ENCODE data around the gene SGCG. TPM values are rescaled to one million over a fixed set of nuclear protein-coding genes. Genes with fewer than 3 reads are reported as not detected.
A peak's percentile ranks its signal among the peaks of the same experiment; 100 is the strongest.

The SGCG gene
- total and polyA plus RNA-seq, 2 of the 4 experiments (the other 2 are of a cell fraction), result under 0.01 TPM; not detected in 1

GRCh38 chr13:23323946-23324709, 143.3 kb downstream of the SGCG start:
- peak overlapping the region; percentile 24 for H3K9ac ChIP-seq (ENCODE audit: low read depth, low read length)
- H3K56ac ChIP-seq (ENCODE audit: extremely low read depth, insufficient read depth, low read length), result no peak overlapping the region
- H3K4ac ChIP-seq (ENCODE audit: low read depth, low read length), result peak overlapping the region; percentile 81
- dilution Hi-C loops (cut with HindIII; ENCODE audit: low sequenced_read_pairs, unreplicated experiment) (no loop called here), in situ Hi-C loops (cut with MboI; ENCODE audit: low sequenced_read_pairs) (loop anchor here (25.0 kb wide), 2 partner anchors 1362 to 1687 kb away; no protein-coding TSS in a partner anchor), intact Hi-C loops (cut with micrococcal nuclease) (no loop called here)
- peak overlapping the region; percentile 45 for H3K27ac ChIP-seq (ENCODE audit: insufficient read depth, low read length)
- peak overlapping the region; percentile 47 for H3K14ac ChIP-seq (replicated peaks; ENCODE audit: low read depth, low read length)
- peak overlapping the region; percentile 18 for H2AK9ac ChIP-seq (replicated peaks; ENCODE audit: low read depth, low read length, poor library complexity)
- H3K23ac ChIP-seq (ENCODE audit: low read depth, low read length), result peak overlapping the region; percentile 62
- WGBS, 2 experiments (ENCODE audit: extremely low coverage in 2 of 2, insufficient read length in 1 of 2), result 59% methylated on average over 6 of the region's 17 CpGs; no CpG with 5 or more reads in 1 of the 2 experiments
- ATAC-seq (ENCODE audit: low read depth) (0 out of 2 replicates have a peak, but pooled peaks have one; percentile 3), DNase-seq (peak; percentile 32)
- no TSS peak for BruUV-seq (replicated peaks)
- ChIA-PET POLR2A (ENCODE audit: unreplicated experiment) (no interaction called here), CTCF (no interaction called here)
- H3K36me3 ChIP-seq (ENCODE audit: control insufficient read depth, insufficient read depth, low read length), result peaks cover 2% of the 10 kb centered on the region
- H3K4me1 ChIP-seq (ENCODE audit: control insufficient read depth, insufficient read depth, low read length), result peaks cover 20% of the 10 kb centered on the region
- H3K9me1 ChIP-seq (ENCODE audit: insufficient read depth, low read length), result peaks cover 20% of the 10 kb centered on the region
- H4K8ac ChIP-seq (ENCODE audit: low read depth in 2 of 2, low read length in 2 of 2), result peak overlapping the region; percentile 64 to 70
- H2AFZ ChIP-seq (replicated peaks; ENCODE audit: low read length, poor library complexity), result peak overlapping the region; percentile 60
- H2BK15ac ChIP-seq (ENCODE audit: low read depth, low read length), result peak overlapping the region; percentile 49; the same call in 2 of the 3 replicates
- TF ChIP-seq ELK1 (IDR thresholded peaks at IDR 0.05; ENCODE audit: borderline replicate concordance, low read depth, low read length) (no peak), CTCF (conservative IDR thresholded peaks at IDR 0.05; ENCODE audit: low read depth, low read length) (no peak), NFE2L2 (IDR thresholded peaks at IDR 0.05; ENCODE audit: low read depth, low read length) (no peak), RFX5 (IDR thresholded peaks at IDR 0.05; ENCODE audit: low read depth, low read length) (no peak), RAD21 (IDR thresholded peaks at IDR 0.05; ENCODE audit: low read length) (no peak), USF2 (IDR thresholded peaks at IDR 0.05; ENCODE audit: low read depth, low read length) (no peak)
- peak overlapping the region; percentile 78 for H3K18ac ChIP-seq (ENCODE audit: low read depth, low read length)
- H2BK20ac ChIP-seq (ENCODE audit: low read depth, low read length), result peak overlapping the region; percentile 64
- H2AK5ac ChIP-seq (ENCODE audit: low read depth, low read length), result peak overlapping the region; percentile 74
- no peaks in the 10 kb centered on the region for H4K20me1 ChIP-seq (ENCODE audit: insufficient read depth, low read length)
- H4K91ac ChIP-seq (ENCODE audit: insufficient read depth, low read depth, low read length), result peak overlapping the region; percentile 49
- peak overlapping the region; percentile 43 for H2BK5ac ChIP-seq (ENCODE audit: low read depth, low read length, poor library complexity, severe bottlenecking)
- peak overlapping the region; percentile 39 for H3K4me2 ChIP-seq (ENCODE audit: low read depth, low read length)
- H3K27me3 ChIP-seq (ENCODE audit: control insufficient read depth, insufficient read depth, low read length), result no peaks in the 10 kb centered on the region
- H3K4me3 ChIP-seq (ENCODE audit: insufficient read depth, low read depth, low read length), result no peak overlapping the region
- H3K79me1 ChIP-seq (ENCODE audit: low read depth in 1 of 2, low read length in 2 of 2), result peaks cover 0 to 10% of the 10 kb centered on the region in 2 experiments; a peak in 1 of 4 replicates
- H2BK120ac ChIP-seq (ENCODE audit: low read depth, low read length), result peak overlapping the region; percentile 81
- peak overlapping the region; percentile 84 for H4K5ac ChIP-seq (ENCODE audit: low read depth, low read length)
- no peaks in the 10 kb centered on the region for H3K9me3 ChIP-seq (ENCODE audit: control insufficient read depth, insufficient read depth, low read length)
